GM18873 (cell line): ENCODE data around the gene USH2A.

ENCODE experiments used
- ATAC-seq: cut with Tn5 transposase; IDR thresholded peaks from one replicate; pipeline ENCODE4 v1.9.1; 2021; ENCODE audit warnings: mild to moderate bottlenecking, moderate library complexity, moderate number of reproducible peaks; ENCODE audit not compliant: unreplicated experiment, low FRiP score

The USH2A gene

DNA sequence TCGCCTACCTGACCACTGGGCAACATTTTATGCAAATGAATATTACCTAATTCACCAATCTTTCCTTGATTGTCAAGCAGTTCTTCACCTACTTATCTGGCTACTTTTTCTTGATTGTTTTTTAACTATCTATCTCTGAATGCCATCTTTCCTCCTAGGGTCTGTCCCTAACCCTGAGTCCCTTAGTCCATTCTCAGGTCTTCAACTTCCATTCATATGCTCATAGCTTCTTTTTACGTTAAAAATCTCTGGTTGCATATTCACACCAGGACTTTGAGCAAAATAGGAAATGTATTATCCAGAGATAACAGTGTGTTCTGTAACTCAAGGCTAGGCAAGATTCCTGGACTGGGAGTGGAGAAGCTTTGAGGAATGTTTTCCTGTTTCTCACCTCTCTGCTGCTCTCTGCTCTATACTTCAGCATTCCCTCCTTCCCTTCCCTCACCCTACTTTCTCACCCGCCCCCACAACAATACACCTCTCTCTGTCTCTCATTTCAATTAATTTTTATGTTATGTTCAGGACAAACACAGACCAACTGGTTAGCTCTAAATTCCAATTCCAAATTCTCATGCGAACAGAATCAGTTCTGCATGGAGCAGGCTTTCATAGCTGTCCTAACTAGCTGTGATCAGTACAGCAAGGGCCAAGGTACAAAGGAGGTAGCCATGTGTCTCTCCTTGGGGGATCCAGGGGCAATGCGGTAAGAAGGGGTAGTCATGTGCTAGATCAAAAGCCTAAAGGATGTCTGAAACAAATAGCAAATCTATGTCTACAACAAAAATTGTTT lies 278.4 kb downstream of the USH2A start:
- no peak for ATAC-seq

DNA sequence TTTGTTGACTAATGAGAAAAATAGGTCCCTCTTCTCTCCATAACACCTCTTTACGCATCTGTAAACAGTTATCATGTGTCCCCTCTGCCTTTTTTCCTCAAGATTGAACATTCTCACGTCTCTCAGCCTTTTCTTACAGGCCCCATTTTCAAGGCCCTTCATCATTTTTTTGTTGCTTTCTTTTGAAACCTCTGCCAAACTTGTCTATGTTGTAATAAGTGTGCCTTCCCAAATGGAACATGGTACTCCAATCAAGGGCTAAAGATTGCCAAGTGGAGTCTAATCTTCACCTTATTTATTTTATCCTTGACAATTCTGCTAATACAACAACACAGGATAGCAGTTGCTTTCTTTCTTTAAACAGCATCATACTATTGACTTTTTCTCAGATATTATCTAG lies 280.3 kb downstream of the USH2A start:
- no peak for ATAC-seq

- no peak for ATAC-seq
Observed at GRCh38 chr1:216140730-216141524, 282.3 kb downstream of the USH2A start.

DNA sequence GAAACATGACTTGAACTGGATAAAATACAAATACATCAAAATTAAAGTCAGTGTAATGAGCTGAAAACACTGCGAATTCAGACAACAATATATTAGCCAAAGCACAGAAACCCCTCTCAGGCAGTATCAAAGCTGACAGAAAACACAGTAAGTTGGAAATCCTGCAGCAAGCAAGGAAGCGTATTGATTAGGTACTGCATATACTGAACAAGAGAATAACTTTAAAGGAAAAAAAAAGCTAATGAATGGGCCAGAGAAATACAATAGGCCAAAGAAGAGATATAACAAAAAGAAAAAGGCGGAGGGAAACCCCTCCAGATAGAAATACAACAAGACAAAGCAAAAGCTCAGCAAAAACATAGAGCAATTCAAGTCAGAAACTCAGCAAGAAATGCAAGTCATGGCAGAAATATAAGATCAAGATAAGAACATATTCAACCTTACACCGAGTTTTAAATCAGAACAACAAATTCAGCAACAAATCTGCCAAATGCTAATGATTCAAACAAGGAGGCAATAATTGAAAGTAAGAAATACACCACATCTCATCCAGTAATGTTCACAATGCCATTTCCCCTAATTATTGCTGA lies 299.0 kb downstream of the USH2A start:
- ATAC-seq, result no peak

GRCh38 chr1:216123446-216124191 lies 299.6 kb downstream of the USH2A start:
- ATAC-seq, result no peak

GRCh38 chr1:216119600-216119999 lies 303.6 kb downstream of the USH2A start:
- ATAC-seq, result no peak

DNA sequence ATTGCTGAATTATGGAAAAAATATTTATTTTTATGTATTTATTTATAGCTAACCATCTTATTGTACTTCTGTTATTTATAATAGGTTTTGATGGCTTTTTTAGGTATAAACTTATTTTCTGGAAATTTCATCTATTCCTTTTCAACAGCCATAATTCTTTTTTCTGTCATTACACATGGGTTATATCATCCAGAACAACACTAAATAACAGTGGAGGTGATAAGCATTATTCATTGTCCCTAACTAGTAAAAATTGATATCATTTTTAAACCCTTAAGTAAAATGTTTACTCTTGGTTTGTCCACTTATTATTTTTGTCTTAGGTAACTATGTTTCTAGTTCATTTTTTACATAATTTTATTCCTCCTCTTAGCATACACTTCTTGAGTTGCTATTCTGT lies 309.1 kb downstream of the USH2A start:
- no peak for ATAC-seq

GRCh38 chr1:216113181-216113580 lies 310.1 kb downstream of the USH2A start:
- no peak for ATAC-seq

- ATAC-seq, result no peak
Observed at GRCh38 chr1:216111842-216112241, 311.4 kb downstream of the USH2A start.

DNA sequence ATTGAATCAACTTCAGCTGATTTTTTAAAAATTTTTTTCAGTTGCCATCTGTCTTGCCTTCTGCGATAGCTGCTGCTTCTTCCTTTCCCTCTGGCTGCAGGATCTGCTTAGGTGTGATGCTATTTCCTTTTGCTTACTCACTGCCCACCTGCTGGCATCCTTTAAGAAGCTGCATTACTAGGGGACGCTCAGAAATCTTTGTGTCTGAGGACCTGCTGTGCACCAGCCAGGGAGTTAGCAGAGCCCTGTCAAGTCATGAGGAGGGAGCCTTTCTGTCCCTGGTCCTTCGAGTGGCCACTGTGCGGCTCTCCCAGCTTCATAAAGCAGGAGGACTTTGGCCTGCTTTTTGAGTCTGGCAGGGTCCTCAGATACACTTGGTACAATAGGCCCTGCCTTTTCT lies 327.8 kb downstream of the USH2A start:
- ATAC-seq, result no peak

GRCh38 chr1:216090556-216090955 lies 332.7 kb downstream of the USH2A start:
- no peak for ATAC-seq

DNA sequence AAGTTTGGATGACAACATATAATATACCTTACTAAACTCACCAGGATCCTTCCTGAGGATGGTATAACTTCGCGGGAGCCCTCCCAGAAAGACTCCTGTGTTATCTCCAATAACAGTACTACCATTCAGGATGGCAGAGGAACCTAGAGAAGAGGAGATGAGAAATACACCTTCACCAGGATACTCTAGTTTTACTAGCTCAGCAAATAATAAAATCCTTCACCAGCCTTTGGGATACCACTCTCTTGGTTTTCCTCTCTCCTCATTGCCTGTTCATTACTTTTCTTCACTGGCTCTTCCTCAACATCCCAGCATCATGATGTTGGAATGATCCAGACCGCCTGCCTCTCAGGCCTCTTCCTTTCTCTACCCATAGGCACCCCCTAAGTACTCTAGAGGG lies 336.6 kb downstream of the USH2A start:
- ATAC-seq, result no peak

- ATAC-seq, result no peak
Observed at GRCh38 chr1:216081445-216081844, 341.8 kb downstream of the USH2A start.

DNA sequence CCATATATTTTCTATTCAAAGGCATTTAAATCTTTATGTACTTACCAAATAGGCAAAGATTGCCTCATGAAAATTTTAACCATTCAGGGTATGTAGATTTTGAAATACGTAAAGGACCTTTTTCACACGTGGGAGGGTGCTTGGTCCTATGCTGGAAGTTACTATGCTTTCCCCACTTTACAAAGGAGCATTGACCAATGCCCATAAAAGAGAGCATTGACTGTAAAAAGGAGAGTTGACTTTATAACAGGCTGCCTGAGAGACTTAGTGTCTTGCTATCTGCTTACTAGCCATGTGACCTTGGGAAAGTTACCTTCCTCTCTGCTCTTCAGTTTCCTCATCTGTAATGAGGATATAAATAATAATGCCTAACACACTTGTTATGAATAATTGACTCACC lies 346.5 kb downstream of the USH2A start:
- no peak for ATAC-seq

DNA sequence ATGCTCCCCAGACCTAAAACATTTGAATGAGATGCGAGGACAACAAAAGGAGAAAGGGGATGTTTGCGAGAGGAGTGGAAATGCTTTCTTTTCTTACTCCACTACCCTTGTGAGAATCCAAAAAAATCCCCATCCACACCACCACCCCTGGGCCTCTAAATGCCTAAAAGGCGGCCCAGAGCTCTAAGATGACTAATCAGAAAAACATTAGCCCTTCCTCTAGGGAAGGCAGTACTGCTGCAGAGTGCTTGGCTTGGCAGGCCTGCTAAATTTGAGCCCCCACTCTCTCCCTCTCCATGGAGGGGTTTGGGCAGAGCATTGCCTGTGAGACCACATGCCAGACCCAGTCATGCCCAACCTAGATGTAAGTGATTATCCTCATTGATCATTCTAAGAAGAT lies 347.9 kb downstream of the USH2A start:
- no peak for ATAC-seq

DNA sequence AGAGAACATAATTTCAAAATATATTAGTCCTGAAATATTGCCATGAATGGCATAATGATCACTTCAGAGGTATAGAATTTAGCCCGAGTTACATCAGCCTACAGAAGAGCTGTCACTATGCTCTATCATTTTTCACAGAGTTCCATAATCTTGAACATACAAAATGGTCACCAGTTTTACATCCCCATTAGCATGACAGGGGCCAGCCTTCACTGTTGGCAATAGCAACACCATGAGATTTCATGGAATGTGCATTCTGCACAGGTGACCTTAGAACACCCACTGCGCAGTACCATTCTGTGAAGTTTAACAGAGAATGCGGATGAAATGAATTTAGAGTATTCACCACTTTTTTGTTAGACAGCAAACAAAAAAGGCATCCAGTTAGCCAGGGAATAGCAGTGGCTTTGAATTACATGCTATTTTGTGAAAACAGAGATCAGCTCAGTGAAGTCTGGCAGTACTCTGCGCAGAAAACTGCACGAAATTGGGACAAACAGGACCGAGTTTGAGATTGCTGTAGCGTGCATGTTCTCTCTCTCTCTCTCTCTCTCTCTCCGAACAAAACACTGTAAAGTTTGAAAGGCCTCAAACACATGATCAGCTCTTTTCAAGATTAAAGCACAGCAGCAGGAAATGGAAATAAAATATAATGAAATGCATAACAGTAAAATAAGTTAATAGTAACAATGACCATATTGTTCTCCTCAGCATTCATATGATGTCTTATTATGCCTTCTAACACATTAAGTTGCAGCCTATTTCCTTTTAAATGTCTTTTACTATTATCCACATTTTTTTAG lies 349.3 kb downstream of the USH2A start:
- ATAC-seq, result no peak

DNA sequence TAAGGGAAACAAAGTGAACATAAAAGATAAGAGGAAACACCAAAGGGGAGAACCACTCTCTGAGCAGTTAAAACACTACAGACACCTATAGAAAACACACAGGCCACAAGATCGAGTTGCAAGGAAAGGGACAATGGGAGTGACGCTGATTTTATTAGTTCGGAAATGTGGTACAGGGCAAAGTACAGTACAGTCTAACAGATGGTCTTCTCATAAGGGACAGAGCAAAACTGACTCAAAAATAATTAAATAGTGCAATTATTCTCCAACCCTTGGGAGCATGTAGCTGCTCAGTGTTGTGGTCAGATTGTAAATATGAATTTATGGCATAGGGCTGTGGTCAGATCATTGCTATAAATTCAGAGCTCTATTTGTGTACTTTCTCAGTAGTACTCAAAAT lies 352.0 kb downstream of the USH2A start:
- no peak for ATAC-seq

DNA sequence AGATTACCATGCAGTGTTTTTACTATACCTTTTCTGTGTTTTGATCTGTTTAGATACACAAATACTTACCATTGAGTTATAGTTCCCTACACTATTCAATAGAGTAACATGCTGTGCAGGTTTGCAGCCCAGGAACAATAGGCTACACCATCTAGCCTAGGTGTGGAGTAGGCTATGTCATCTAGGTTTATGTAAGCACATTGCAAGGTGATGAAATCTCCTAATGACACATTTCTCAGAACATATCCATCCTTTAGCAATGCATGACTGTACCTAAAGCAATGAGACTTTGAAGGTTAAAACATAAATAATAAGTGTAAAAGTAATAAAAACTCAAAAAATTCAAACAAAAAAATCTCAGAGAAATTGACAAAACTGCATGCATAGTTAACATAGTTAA lies 358.6 kb downstream of the USH2A start:
- ATAC-seq, result no peak

DNA sequence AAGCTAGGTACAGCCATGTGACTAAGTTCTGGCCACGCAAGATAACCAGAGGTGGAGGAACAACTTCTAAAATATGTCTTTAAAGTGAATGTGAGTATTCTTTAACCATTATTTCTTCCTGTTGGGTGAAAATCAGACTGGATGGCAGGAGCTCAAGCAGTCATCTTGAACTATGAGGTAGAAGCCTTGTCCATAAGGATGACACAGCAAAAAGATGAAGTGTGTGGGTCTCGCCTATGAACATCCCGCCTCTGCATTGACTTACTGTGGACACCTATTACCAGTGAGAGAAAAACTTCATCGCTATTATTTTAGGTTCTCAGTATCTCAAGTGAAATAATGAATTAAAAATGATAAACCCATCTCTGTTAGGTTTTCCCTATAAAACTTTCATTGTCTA lies 365.3 kb downstream of the USH2A start:
- ATAC-seq, result no peak

- ATAC-seq, result no peak
Observed at GRCh38 chr1:216057063-216057462, 366.2 kb downstream of the USH2A start.
